GM18907 (cell line): ENCODE data around the gene CLEC9A.
"Not testable (repeated sequence)": the region's sequence is repeated elsewhere in the genome, so short reads cannot be mapped to it uniquely, and the experiment has no call there.

ENCODE experiments used
- ATAC-seq: cut with Tn5 transposase; IDR thresholded peaks from one replicate; pipeline ENCODE4 v1.9.1; 2021; ENCODE audit warnings: mild to moderate bottlenecking, moderate library complexity; ENCODE audit not compliant: unreplicated experiment

Gene CLEC9A

GRCh38 chr12:10030446-10030845, at the start of gene CLEC9A:
TSS of gene CLEC9A (plus strand) at chr12:10030682. CDS start at chr12:10052688, 22,006 bp downstream.
- ATAC-seq: no peak

- no peak for ATAC-seq
Observed at GRCh38 chr12:9991876-9992275, 38.6 kb upstream of the CLEC9A start.

GRCh38 chr12:9992296-9992695, 38.2 kb upstream of the CLEC9A start:
- no peak for ATAC-seq

- no peak for ATAC-seq
Observed at GRCh38 chr12:9999016-9999415, 31.5 kb upstream of the CLEC9A start, which contains the start of gene CLEC1B. TSS of gene CLEC1B (minus strand) at chr12:9999121. CDS start at chr12:9999100, 21 bp downstream.

- ATAC-seq: no peak
Observed at GRCh38 chr12:10001171-10001776, 29.2 kb upstream of the CLEC9A start.

- no peak for ATAC-seq
Observed at GRCh38 chr12:10012630-10013330, 17.7 kb upstream of the CLEC9A start.

GRCh38 chr12:10015450-10015849, 15.0 kb upstream of the CLEC9A start:
- no peak for ATAC-seq

- ATAC-seq: no peak
Observed at GRCh38 chr12:10016881-10017280, 13.6 kb upstream of the CLEC9A start.

- ATAC-seq: no peak
Observed at GRCh38 chr12:10018386-10018785, 12.1 kb upstream of the CLEC9A start.

GRCh38 chr12:10021342-10021741, 9.1 kb upstream of the CLEC9A start:
- ATAC-seq: no peak

GRCh38 chr12:10025236-10025635, 5.2 kb upstream of the CLEC9A start:
- no peak for ATAC-seq

GRCh38 chr12:10026666-10027065, 3.8 kb upstream of the CLEC9A start:
- ATAC-seq: not testable (repeated sequence)

GRCh38 chr12:10027311-10027710, 3.2 kb upstream of the CLEC9A start:
- ATAC-seq: no peak

GRCh38 chr12:10027721-10028120, 2.8 kb upstream of the CLEC9A start:
- no peak for ATAC-seq

GRCh38 chr12:10031321-10031720, 839 bp downstream of the CLEC9A start:
- ATAC-seq: no peak

GRCh38 chr12:10031771-10032175, 1.3 kb downstream of the CLEC9A start:
- ATAC-seq: no peak

GRCh38 chr12:10033783-10034545, 3.5 kb downstream of the CLEC9A start:
- no peak for ATAC-seq

- ATAC-seq: no peak
Observed at GRCh38 chr12:10042167-10042566, 11.7 kb downstream of the CLEC9A start.

GRCh38 chr12:10048526-10048925, 18.0 kb downstream of the CLEC9A start:
- no peak for ATAC-seq

- no peak for ATAC-seq
Observed at GRCh38 chr12:10052193-10052913, 21.9 kb downstream of the CLEC9A start.

GRCh38 chr12:10058387-10058786, 27.9 kb downstream of the CLEC9A start:
- no peak for ATAC-seq
